ENCODE data around the gene ILKAP.
A peak's percentile ranks its signal among the peaks of the same experiment; 100 is the strongest.

Gene ILKAP

GRCh38 chr2:238166391-238167343, 36.8 kb downstream of the ILKAP start:
- DNase-seq (ENCODE audit: low spot score), result no peak

GRCh38 chr2:238165288-238165921, 38.1 kb downstream of the ILKAP start:
- DNase-seq (ENCODE audit: low spot score), result peak; percentile 43

- DNase-seq (ENCODE audit: low spot score), result no peak
These were observed 38.6 kb downstream of the ILKAP start for GRCh38 chr2:238164906-238165287.

- peak; percentile 49 for DNase-seq (ENCODE audit: low spot score)
These were observed 39.9 kb downstream of the ILKAP start for GRCh38 chr2:238163481-238164198.

GRCh38 chr2:238162846-238163441, 40.6 kb downstream of the ILKAP start:
- DNase-seq (ENCODE audit: low spot score), result peak; percentile 47

- no peak for DNase-seq (ENCODE audit: low spot score)
These were observed 41.1 kb downstream of the ILKAP start for GRCh38 chr2:238162251-238162845.

- no peak for DNase-seq (ENCODE audit: low spot score)
These were observed 42.0 kb downstream of the ILKAP start for GRCh38 chr2:238161291-238162051.

- no peak for DNase-seq (ENCODE audit: low spot score)
These were observed 43.0 kb downstream of the ILKAP start for GRCh38 chr2:238160206-238161129.

- DNase-seq (ENCODE audit: low spot score), result peak; percentile 58
These were observed 43.8 kb downstream of the ILKAP start for GRCh38 chr2:238159661-238160205.

GRCh38 chr2:238159071-238159539, 44.4 kb downstream of the ILKAP start:
- no peak for DNase-seq (ENCODE audit: low spot score)

- DNase-seq (ENCODE audit: low spot score), result peak; percentile 81
These were observed 44.9 kb downstream of the ILKAP start, which contains the start of gene ERFE for GRCh38 chr2:238158509-238159070. Gene ERFE (plus strand): TSS chr2:238158970. CDS start chr2:238159008, 38 bp downstream.

- peak; percentile 50 for DNase-seq (ENCODE audit: low spot score)
These were observed 45.4 kb downstream of the ILKAP start for GRCh38 chr2:238158018-238158508.

- no peak for DNase-seq (ENCODE audit: low spot score)
These were observed 45.9 kb downstream of the ILKAP start for GRCh38 chr2:238157506-238158017.

GRCh38 chr2:238155761-238156694, 47.5 kb downstream of the ILKAP start:
- DNase-seq (ENCODE audit: low spot score), result no peak

- no peak for DNase-seq (ENCODE audit: low spot score)
These were observed 48.3 kb downstream of the ILKAP start for GRCh38 chr2:238155051-238155760.

GRCh38 chr2:238154570-238154969, 48.9 kb downstream of the ILKAP start:
- no peak for DNase-seq (ENCODE audit: low spot score)
